AG04450 (cell line): ENCODE data around the gene TK2. TPM values are rescaled to one million over a fixed set of nuclear protein-coding genes. Genes with fewer than 3 reads are reported as not detected.
A peak's percentile ranks its signal among the peaks of the same experiment; 100 is the strongest.

Experiments
- CTCF ChIA-PET: fragments of 300-600, 350-600 bp; formaldehyde crosslinking; extraction: SDS; loops from one replicate; lab custom pipeline; 2022; ENCODE audit warnings: antibody characterized with exemption, inconsistent platforms; lab: Charles Lee
- POLR2A ChIA-PET: fragments of 350-600 bp; formaldehyde crosslinking; extraction: SDS; loops from one replicate; lab custom pipeline; 2021; ENCODE audit warnings: antibody characterized with exemption, inconsistent platforms; lab: Yijun Ruan, JAX
- DNase-seq: peaks from one replicate; pipeline ENCODE4 v3.0.0-alpha.2; 2011; ENCODE audit warnings: low read depth, low spot score
- H3K27ac ChIP-seq: one replicate; pipeline ENCODE4 v1.5.1; 2012; ENCODE audit warnings: low read depth, low read length, control low read depth
- H3K27me3 ChIP-seq: one replicate; pipeline ENCODE4 v1.6.0; 2012; ENCODE audit warnings: low read length; ENCODE audit not compliant: control insufficient read depth, insufficient read depth
- H3K4me3 ChIP-seq: 2 replicates; pipeline ENCODE4 v1.5.1; 2011; ENCODE audit warnings: mild to moderate bottlenecking, low read depth, low read length, control low read depth
- H3K9me3 ChIP-seq: 2 replicates; pipeline ENCODE4 v1.5.1; 2012; ENCODE audit warnings: low read length; ENCODE audit not compliant: control insufficient read depth, insufficient read depth
- polyA plus RNA-seq: library from polyadenylated mRNA; depleted of rRNA; stranded (reverse); fragments of >200 nt; gene quantifications from 2 replicates; pipeline ENCODE4 v1.2.3, GENCODE V29; 2011
- TF ChIP-seq, protein P1 (sequence below): IDR thresholded peaks from 2 replicates; pipeline ENCODE4 v1.5.1; 2011; ENCODE audit warnings: low read depth, low read length, control low read depth, inconsistent platforms

TK2 gene
- polyA plus RNA-seq, 1 experiment, result 34.2 TPM

DNA sequence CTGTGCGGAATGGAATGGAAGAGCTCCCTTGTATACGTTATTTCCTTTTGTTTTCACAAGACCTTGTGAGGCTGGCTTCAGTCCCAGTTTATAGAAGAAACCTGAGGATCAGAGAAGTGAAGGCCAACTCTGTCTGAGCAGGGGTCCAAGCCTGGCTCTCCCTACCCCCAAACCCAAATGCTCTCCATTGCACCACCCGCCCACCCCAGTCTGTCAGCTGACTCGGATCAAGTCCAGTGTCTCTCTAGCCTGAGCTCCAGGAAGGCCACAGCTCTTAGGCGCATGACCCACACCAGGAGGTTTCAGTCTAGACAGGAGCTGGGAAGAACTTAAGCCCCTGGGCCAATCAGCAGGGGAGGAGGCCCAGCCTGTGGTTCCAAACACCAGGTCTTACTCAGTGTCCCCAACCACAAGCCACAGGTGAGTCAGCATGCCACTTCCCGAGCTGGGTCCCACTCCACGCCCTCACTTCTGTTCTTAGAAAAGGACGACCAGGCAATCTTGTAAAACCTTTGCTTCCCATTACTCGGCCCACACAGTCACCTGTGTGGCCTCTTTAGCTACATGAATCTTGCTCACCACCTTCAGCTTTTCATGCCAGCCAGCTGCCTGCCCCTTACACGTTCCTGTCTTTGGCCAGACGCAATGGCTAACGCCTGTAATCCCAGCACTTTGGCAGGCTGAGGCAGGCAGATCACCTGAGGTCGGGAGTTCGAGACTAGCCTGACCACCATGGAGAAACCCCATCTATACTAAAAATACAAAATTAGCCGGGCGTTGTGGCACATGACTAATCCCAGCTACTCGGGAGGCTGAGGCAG is 27.8 kb downstream of the TK2 start:
- H3K9me3 ChIP-seq, result no peaks in the 10 kb centered on the region; the same call in 1 of the 2 replicates
- CTCF ChIA-PET, result interaction anchor here (0.6 to 1.1 kb wide), 2 partner anchors 83 to 87 kb away, joined by 3 to 4 read pairs; no protein-coding TSS in a partner anchor

DNA sequence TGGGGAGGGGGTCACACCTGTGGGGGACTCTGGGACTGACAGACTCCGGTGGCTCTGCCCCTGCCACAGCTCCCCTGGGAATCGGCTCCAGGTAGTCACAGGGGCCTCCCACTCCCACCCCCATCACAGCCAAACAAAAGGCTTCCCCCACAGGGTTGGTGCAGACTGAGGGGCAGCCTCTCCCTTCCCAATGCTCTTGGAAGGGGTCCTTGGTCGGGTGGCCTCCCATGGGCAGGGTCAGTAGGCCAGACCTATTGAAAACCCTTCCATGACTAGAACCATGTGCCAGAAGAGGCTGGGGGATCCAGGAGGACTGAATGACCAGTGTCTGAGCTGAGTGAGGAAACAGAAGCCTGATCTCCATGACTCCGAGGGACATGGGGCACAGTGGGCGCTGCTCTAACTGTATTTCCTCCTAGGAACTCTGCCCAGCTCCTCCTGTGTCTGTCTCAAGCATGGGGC is 28.6 kb downstream of the TK2 start:
- no peaks in the 10 kb centered on the region; the same call in 1 of the 2 replicates for H3K9me3 ChIP-seq
- ChIA-PET CTCF (interaction anchor here (0.6 to 1.1 kb wide), 2 partner anchors 84 to 87 kb away, joined by 3 to 4 read pairs; no protein-coding TSS in a partner anchor), POLR2A (interaction anchor here (1.4 kb wide), 1 partner anchor 32 kb away, joined by 4 read pairs; the partner anchor contains the start of gene CKLF)
- no peak overlapping the region for H3K27ac ChIP-seq
- H3K27me3 ChIP-seq, result no peaks in the 10 kb centered on the region
- TF ChIP-seq, protein P1, sequence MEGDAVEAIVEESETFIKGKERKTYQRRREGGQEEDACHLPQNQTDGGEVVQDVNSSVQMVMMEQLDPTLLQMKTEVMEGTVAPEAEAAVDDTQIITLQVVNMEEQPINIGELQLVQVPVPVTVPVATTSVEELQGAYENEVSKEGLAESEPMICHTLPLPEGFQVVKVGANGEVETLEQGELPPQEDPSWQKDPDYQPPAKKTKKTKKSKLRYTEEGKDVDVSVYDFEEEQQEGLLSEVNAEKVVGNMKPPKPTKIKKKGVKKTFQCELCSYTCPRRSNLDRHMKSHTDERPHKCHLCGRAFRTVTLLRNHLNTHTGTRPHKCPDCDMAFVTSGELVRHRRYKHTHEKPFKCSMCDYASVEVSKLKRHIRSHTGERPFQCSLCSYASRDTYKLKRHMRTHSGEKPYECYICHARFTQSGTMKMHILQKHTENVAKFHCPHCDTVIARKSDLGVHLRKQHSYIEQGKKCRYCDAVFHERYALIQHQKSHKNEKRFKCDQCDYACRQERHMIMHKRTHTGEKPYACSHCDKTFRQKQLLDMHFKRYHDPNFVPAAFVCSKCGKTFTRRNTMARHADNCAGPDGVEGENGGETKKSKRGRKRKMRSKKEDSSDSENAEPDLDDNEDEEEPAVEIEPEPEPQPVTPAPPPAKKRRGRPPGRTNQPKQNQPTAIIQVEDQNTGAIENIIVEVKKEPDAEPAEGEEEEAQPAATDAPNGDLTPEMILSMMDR, result no peak
- DNase-seq, result no peak
- no peak overlapping the region for H3K4me3 ChIP-seq

More for the DNA sequence above, 27.8 kb downstream of the TK2 start:
- POLR2A ChIA-PET, result interaction anchor here (0.6 to 1.4 kb wide), 3 partner anchors 11 to 31 kb away, joined by 3 to 4 read pairs (median 4); partner anchors contain the start of gene CKLF
- Histone ChIP-seq H3K27me3 (no peaks in the 10 kb centered on the region), H3K4me3 (no peak overlapping the region), H3K27ac (peak overlapping the region; percentile 65)
- TF ChIP-seq, protein P1, result no peak
- no peak for DNase-seq

DNA sequence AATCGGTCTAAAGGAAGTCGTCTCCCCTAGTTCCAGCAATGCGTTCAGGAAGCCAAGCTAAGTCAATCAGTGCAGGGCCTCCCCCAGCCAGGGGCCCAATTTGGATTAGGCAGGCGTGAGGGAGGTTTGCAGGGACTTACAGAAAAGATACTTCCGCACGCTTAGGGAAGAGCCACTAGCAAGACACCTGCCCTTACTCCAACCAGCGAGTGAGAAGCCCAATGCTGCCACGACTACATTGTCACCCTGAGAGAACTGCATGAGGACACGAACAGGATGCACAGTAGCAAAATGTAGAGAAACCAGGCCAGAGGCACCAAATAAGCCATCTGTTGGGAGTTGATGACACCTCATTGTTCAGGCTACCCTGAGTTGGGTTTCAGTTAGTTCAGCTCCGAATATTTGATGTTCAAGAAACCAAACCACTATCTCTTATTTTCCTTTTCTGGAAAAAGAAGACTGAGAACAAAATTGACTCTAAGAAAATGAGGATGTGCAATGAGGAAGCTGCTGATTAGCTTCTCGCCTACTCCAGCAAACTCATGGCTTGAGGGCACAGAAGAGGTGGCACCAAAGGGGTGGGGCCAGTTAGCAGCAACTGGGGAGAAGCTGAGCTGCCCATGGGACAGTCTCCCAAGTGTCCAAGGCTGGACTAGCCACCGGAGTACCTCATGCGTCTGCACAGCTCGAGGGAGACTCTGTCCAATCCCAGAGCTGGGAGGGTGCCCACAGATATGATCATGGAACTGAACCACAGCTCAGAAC is 29.3 kb downstream of the TK2 start:
- H3K27ac ChIP-seq, result no peak overlapping the region
- ChIA-PET CTCF (no interaction called here), POLR2A (interaction anchor here (1.4 kb wide), 1 partner anchor 32 kb away, joined by 4 read pairs; the partner anchor contains the start of gene CKLF)
- no peaks in the 10 kb centered on the region; the same call in 1 of the 2 replicates for H3K9me3 ChIP-seq
- no peaks in the 10 kb centered on the region for H3K27me3 ChIP-seq
- no peak overlapping the region for H3K4me3 ChIP-seq
- no peak for DNase-seq
- TF ChIP-seq, protein P1, result no peak

DNA sequence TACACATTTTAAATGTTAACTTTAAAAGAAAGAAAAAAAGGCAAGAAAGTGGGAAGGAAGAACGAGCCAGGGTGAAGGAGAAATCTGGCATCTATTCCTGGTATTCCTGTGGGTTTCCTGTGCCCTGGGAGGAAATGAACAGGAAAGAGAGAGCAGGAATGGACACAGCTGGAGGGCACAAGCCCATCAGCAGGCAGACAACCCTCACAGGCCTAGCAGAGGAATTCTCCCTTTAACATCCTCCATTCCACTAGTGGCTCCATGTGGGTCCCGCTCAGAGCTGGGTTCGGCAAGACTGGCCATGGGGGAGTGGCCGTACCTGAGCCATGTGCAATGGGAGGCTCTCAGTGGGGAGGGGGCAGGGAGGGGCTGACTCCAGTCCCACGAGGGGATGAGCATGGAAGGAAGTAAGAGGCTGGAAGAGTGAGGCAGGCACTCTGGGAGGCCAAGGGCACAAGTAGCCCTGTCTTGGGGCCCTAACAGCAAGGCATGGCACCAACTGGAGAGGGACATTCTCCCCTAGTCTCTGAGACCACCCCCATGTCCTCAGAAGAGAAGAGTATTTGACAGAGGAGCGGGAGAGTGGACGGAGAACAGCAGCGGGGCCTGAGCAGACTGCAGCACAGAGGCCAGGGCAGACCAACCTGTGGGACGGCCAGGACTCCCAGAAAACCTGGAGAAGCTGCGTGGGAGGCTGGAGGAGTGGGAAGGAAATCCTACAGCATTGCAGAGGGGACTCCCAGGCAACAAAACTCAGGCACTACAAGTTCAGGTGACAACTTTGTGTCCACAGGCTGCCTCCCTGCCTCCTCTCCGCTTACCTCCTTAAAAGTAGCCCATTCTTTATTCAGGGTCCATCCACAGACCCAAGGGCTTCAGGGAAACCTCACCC is 30.2 kb downstream of the TK2 start:
- H3K4me3 ChIP-seq, result no peak overlapping the region
- TF ChIP-seq, protein P1, result no peak
- H3K9me3 ChIP-seq, result no peaks in the 10 kb centered on the region; the same call in 1 of the 2 replicates
- POLR2A ChIA-PET, result no interaction called here
- no peak overlapping the region for H3K27ac ChIP-seq
- H3K27me3 ChIP-seq, result no peaks in the 10 kb centered on the region
- no peak for DNase-seq
- CTCF ChIA-PET, result no interaction called here
